ENCODE results near the gene ABCG4.
A peak's percentile ranks its signal among the peaks of the same experiment; 100 is the strongest.

DNA sequence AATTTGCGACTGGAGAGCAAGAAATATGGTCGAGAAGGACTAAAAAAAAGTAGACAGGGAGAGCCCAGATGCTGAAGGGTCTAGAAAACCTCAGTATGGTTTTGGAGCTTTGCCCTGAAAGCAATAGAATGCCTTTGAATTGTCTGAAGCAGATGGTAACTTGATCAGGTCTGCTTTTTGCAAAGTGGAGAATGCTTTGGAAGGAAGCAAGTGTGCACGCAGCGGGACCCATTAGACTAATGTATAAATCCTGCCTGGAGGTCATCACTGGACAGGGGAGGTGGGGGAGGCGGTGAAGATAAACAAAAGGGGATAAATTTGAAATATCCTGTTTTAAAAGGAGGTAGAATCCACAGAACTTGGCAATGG is 28.2 kb upstream of the ABCG4 start:
- TF ChIP-seq TBP (optimal IDR thresholded peaks at IDR 0.05; ENCODE audit: low read depth, low read length) (peak; percentile 0), CTCF (IDR thresholded peaks at IDR 0.05 in 2 of 3, conservative IDR thresholded peaks at IDR 0.05 in 1 of 3; ENCODE audit: insufficient read depth in 2 of 3, low read depth in 1 of 3, low read length in 3 of 3) (no peak), ZBTB17 (CRISPR knock-in tag; IDR thresholded peaks at IDR 0.05) (no peak), RNF219 (CRISPR knock-in tag; IDR thresholded peaks at IDR 0.05) (no peak), ZNF311 (CRISPR knock-in tag; IDR thresholded peaks at IDR 0.05) (no peak), XRCC5 (IDR thresholded peaks at IDR 0.05; ENCODE audit: low read depth, low read length) (no peak), NR0B1 (IDR thresholded peaks at IDR 0.05; ENCODE audit: partially characterized antibody) (no peak), MXI1 (IDR thresholded peaks at IDR 0.05; ENCODE audit: low read depth, low read length) (no peak), TAF1 (IDR thresholded peaks at IDR 0.05; ENCODE audit: control insufficient read depth, extremely low read depth, insufficient read depth, low read length, severe bottlenecking) (no peak), POLR2AphosphoS5 (IDR thresholded peaks at IDR 0.05; ENCODE audit: control insufficient read depth, insufficient read depth, low read depth, low read length) (no peak), STAT5A (IDR thresholded peaks at IDR 0.05; ENCODE audit: borderline replicate concordance, low read length) (0 out of 2 replicates have a peak, but pooled peaks have one; percentile 33)
